WI38 (cell line): ENCODE results near the gene IGSF11.
A peak's percentile ranks its signal among the peaks of the same experiment; 100 is the strongest.

Experiments
- H3K4me3 ChIP-seq: 2 replicates; pipeline ENCODE4 v1.5.1; 2011; ENCODE audit warnings: low read depth, mild to moderate bottlenecking, control low read depth, low read length
- TF ChIP-seq, protein P1 (sequence below): IDR thresholded peaks from 2 replicates; pipeline ENCODE4 v1.5.1; 2012; ENCODE audit warnings: low read depth, mild to moderate bottlenecking, control low read depth, low read length

IGSF11 gene

DNA sequence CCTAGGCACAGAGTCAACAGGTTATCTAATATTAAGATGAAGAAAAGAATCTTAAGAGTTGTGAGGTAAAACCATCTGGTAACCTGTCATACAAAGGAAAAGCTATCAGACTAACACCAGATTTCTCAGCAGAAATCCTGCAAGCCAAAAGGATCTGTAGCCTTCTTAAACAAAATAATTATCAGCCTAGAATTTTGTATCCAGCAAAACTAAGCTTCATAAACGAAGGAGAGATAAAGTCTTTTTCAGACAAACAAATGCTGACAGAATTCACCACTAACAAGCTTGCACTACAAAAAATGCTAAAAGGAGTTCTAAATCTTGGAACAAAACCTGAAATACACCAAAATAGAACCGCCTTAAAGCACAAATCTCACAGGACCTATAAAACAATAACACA lies 9.9 kb upstream of the IGSF11 start:
- TF ChIP-seq, protein P1, sequence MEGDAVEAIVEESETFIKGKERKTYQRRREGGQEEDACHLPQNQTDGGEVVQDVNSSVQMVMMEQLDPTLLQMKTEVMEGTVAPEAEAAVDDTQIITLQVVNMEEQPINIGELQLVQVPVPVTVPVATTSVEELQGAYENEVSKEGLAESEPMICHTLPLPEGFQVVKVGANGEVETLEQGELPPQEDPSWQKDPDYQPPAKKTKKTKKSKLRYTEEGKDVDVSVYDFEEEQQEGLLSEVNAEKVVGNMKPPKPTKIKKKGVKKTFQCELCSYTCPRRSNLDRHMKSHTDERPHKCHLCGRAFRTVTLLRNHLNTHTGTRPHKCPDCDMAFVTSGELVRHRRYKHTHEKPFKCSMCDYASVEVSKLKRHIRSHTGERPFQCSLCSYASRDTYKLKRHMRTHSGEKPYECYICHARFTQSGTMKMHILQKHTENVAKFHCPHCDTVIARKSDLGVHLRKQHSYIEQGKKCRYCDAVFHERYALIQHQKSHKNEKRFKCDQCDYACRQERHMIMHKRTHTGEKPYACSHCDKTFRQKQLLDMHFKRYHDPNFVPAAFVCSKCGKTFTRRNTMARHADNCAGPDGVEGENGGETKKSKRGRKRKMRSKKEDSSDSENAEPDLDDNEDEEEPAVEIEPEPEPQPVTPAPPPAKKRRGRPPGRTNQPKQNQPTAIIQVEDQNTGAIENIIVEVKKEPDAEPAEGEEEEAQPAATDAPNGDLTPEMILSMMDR = no peak

DNA sequence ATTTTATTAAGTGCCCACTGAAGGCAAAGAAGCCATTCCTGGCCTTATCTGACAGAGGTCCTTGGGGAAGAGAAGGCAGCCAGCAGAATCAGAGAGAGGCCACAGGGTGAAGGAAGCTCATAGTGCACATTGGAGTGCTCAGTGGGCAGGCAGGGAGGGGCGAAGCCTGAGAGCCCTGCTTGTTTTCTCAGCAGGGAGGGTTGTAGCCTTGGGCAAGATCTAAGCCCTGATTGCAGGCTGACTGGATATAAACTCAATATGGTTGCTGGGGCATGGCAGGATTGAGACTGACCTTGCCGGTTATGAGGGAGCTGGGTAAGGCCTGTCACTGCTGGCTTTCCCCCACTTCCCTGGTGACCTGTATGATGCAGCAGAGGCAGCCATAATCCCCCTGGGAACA lies 7.5 kb upstream of the IGSF11 start:
- TF ChIP-seq, protein P1 = no peak
- no peak overlapping the region for H3K4me3 ChIP-seq

More for the DNA sequence above, 9.9 kb upstream of the IGSF11 start:
- no peak overlapping the region for H3K4me3 ChIP-seq

DNA sequence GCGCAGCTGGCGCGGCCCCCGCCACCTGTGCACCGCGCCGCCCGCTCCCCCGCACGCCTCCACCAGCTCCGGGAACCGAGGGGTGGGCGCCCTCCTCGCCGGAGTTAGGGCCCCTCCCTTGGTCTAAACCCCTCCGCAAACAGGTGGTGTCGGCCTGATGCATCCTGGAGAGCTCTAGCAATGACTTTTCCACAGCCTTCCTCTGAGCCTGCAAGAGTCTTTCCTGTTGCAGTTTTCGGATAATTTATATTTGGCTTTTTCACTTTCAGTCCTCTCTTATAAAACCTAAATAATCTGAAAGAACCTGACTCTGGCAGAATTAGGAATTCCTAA lies 334 bp upstream of the IGSF11 start:
- peak overlapping the region; percentile 56 for H3K4me3 ChIP-seq
- TF ChIP-seq, protein P1 = no peak

DNA sequence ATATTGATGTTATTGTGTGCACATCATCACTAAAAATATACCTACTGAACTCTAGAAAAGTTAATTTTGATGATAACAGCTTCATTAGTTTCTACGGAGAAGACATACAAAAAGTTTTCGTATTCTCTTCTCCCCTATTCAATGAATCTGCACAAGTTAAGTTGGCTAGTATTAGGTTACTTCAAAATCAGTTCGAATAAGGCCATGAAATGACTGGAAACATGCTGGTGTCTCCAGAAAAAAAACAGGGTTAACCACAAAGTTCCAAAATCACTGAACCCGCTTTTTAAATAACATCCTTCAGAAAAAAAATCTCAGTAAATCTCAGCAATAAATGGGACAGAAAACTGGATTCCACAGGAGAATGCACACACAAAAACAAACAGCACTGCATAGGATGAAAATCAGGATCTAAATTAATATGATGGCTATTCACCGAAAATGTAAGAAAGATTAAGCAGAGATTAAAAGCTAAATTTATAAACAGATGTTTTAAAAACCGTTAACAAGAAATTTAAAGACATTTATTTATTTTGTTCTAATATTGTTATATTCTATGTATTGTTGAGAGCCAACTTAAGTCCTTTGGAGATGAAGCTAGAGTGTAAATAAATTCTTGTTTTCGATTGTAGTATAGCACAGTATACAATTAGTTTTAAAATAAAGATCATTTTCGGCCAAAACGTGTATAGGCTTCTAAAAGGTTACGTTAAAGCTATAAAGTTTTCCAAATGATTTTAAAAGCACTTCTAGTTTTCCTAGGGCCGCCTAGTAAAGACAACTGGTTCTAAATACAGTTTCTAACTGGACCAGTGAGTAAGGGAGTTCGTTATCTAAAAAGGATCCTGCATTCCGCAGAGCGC lies 1.0 kb downstream of the IGSF11 start:
- TF ChIP-seq, protein P1 = no peak
- H3K4me3 ChIP-seq = no peak overlapping the region

DNA sequence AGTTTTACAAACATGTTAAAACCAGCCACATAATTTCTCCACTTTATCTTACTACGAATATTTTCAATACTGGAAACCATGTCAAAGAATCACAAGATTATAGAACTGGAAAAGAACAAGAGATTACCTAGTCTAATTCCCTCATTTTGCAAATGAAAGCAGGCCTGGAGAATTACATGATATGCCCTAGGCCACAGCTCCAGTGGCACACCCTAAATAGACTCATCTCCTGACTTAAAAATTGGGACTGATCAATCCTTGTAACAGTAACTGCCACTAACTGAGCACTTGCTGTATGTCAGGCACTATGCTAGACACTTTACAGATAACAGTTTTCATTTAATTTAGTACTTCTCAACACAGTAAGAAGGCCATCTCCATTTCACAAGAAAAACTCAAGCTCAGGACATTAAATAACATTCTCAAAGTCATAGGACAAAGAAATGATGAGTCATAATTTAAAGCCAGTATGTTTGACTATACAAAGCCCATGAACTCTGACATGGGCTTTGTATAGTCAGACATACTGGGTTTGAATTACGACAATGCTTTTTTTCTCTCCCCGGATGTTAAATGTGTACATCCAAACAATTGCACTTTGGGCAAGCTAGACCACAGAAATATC lies 9.4 kb downstream of the IGSF11 start:
- TF ChIP-seq, protein P1 = no peak
- no peak overlapping the region for H3K4me3 ChIP-seq

DNA sequence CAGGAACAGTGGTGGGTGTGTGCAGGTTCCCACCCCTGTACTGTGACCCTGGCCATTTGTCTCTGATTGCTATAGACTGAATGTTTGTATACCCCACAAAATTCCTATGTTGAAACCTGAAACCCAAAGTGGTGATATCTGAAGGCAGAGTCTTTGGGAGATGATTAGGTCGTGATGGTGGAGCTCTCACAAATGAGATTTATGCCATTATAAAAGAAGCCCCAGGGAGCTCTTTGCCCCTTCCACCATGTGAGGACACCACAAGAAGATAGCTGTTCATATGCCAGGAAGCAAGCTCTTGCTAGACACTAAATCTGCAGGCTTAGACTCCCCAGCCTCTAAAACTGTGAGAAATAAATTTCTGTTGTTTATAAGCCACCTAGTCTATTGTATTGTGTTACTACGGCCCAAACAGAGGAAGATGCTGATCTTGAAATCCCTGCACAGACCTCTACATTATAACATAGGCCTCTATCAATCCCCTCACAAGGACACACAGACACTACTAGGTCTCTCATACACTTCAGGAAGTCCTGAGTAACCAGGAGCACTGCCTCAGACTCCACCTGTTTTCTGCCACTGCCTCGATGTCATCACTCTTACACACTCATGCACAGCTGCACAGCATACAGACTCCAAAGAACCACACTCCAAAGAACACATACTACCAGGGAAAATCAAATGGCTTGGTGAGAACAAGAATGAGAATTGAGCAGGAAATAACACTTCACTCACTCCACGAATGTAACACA lies 14.7 kb downstream of the IGSF11 start:
- no peak overlapping the region for H3K4me3 ChIP-seq
- TF ChIP-seq, protein P1 = no peak
